NCI-H748 treated with DMSO at 0.1 percent for 48 hours (cell line): ENCODE measurements around the gene HERC5.
A peak's percentile ranks its signal among the peaks of the same experiment; 100 is the strongest.
"Not testable (repeated sequence)": the region's sequence is repeated elsewhere in the genome, so short reads cannot be mapped to it uniquely, and the experiment has no call there.

Experiments used
- DNase-seq: peaks from one replicate; lab custom pipeline; 2025; lab: John Stamatoyannopoulos, UW

The HERC5 gene

GRCh38 chr4:88522702-88523324 is 65.9 kb downstream of the HERC5 start:
- no peak for DNase-seq

DNA sequence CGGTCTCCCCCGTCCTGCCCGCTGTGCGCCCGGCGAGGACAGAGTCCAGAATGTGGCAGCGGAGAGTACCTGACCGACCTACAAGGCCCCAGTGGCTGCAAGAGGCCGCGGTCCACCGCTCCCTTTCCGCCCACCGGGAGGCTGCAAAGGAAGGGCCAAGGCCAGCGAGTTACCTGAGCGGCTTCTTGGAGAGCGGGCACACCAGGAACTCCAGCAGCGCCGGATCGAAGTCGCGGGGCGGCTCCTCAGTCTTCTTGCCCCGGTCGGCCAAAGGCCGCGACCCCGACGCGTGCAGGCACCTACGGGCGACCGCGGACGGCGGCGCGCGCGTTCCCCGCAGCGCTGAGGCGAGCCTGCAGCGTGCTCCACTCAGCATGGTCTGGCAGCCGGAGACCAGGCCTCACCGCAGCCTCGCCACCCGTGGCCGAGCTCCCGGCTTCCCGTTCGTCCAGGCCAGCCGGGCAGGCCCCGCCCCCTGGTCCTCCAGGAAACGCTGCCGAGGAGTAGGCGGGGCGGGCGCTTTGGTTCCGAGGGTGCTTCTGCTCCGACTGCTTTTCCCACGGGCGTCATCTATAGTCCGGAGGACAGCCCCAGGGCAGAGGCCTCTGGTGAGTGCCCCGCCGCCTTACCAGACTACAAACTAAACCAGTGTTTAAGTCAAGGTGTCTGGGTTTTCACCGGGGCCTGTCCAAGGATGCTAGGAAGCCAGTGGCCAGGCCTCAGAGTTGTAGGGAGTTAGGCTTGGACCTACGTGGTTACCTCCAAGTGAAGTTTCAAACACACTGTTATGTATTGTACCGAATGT is 66.6 kb downstream of the HERC5 start, which contains the start of gene PYURF:
PYURF (minus strand) TSS at position 452 of the 805 bp plus-strand sequence; CDS start at position 376, 76 bp downstream.
- DNase-seq = peak; percentile 66

DNA sequence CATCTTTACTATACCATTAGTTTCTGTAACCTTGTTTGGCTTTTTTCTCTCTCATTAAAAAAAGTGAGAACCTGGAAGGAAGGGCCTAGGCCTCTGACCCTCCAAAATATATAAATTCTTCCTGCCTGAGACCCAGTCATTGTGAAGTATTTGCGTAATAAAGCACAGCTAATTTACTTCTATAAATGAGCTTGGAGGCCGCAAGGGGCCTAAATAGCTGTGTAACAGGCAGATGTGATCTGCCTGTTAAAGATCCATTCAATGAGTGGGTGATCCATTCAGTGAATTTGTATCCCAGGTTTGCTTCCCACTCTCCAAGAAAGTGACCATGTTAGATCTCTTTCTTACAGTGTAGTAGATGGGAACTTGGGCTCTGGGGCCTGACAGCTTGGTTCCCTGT is 67.3 kb downstream of the HERC5 start:
- no peak for DNase-seq

- no peak for DNase-seq
Observed at GRCh38 chr4:88526221-88526815, 69.4 kb downstream of the HERC5 start.

GRCh38 chr4:88527787-88528186 is 70.9 kb downstream of the HERC5 start:
- no peak for DNase-seq

GRCh38 chr4:88528861-88529260 is 71.9 kb downstream of the HERC5 start:
- no peak for DNase-seq

DNA sequence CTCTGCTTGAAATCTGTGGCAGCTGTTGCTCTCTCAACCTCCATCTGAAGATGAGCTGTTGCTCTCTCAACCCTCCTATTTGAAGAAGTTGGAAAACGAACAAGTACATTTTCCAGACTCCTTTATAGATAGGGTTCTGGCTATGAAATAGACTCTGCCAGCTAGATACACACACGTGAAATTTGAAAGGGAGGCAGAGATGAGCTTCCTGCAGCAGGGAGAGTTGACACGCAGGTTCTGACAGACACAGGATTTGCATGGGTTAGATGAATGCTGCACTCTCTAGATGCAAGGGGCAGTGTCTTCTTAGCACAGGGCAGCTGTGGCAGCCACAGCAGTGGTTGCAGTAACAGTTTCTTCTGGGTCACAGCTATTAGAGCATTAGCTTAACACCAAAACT is 74.6 kb downstream of the HERC5 start:
- DNase-seq = no peak

- no peak for DNase-seq
Observed at GRCh38 chr4:88533088-88533790, 76.3 kb downstream of the HERC5 start.

GRCh38 chr4:88533937-88534750 is 77.2 kb downstream of the HERC5 start:
- no peak for DNase-seq

- no peak for DNase-seq
Observed at GRCh38 chr4:88535090-88535755, 78.3 kb downstream of the HERC5 start.

GRCh38 chr4:88537709-88538108 is 80.8 kb downstream of the HERC5 start:
- no peak for DNase-seq

- DNase-seq = not testable (repeated sequence)
Observed at GRCh38 chr4:88539322-88540068, 82.6 kb downstream of the HERC5 start.

DNA sequence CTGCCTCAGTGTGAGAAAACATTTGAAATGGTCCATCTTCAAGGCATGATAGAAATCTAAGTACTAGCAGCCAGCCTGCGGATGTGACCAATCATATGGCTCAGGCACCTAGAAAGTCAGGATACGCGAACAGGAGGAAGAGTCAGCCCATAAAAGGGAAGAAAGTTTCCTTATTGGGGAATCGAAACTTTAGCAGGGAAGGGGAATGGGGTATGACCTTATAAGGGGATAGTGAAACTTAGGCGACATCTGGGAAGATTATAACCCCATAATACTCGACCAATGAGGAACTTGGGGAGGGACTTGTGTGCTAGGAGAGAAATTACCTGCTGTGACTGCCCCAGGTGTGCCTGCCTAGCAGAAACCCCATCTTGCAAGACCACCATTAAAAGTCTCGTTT is 92.9 kb downstream of the HERC5 start:
- no peak for DNase-seq
